Neural cell (in vitro differentiated cells): ENCODE measurements around the gene BCKDK.

Source experiments
- CTCF ChIP-seq: fragments of 450-650 bp; IDR thresholded peaks from 2 replicates; pipeline ENCODE4 v1.5.1; 2014; ENCODE audit warnings: antibody characterized with exemption, mild to moderate bottlenecking, moderate library complexity; ENCODE audit not compliant: poor library complexity, severe bottlenecking
- EP300 ChIP-seq: fragments of 450-650 bp; conservative IDR thresholded peaks from 2 replicates; pipeline ENCODE4 v1.6.1; 2014; ENCODE audit warnings: antibody characterized with exemption, mild to moderate bottlenecking, moderate library complexity; ENCODE audit not compliant: poor library complexity, severe bottlenecking
- EZH2 ChIP-seq: fragments of 200-600, 300-800 bp; shearing (Covaris generic), sonication (generic); IDR thresholded peaks from 2 replicates; pipeline ENCODE4 v1.6.1; 2014; ENCODE audit warnings: antibody characterized with exemption, low read length, borderline replicate concordance, mild to moderate bottlenecking; ENCODE audit not compliant: insufficient read depth, poor library complexity, severe bottlenecking
- MXI1 ChIP-seq: fragments of 450-650 bp; conservative IDR thresholded peaks from 2 replicates; pipeline ENCODE4 v1.6.1; 2014; ENCODE audit warnings: antibody characterized with exemption, mild to moderate bottlenecking; ENCODE audit not compliant: poor library complexity, severe bottlenecking

GRCh38 chr16:31084584-31085302, 23.4 kb upstream of the BCKDK start:
- TF ChIP-seq EZH2 (no peak), EP300 (no peak), CTCF (no peak), MXI1 (no peak)
